Fibroblast of lung (primary cell): Measurements from ENCODE around the gene UTF1. TPM values are rescaled to one million over a fixed set of nuclear protein-coding genes. Genes with fewer than 3 reads are reported as not detected.

ENCODE experiments used
- DNase-seq, 2 donors: peaks; one replicate each; pipeline versions ENCODE4 v3.0.0 to v3.0.0-alpha.2; 2010; ENCODE audit warnings: low read depth in 2 of 2
- H2AFZ ChIP-seq: 2 replicates; pipeline ENCODE4 v1.5.1; 2012; ENCODE audit warnings: low read length, control low read depth, inconsistent platforms
- H3K27ac ChIP-seq: 2 replicates; pipeline ENCODE4 v1.5.1; 2011; ENCODE audit warnings: low read length, control low read depth; ENCODE audit not compliant: insufficient read depth
- H3K27me3 ChIP-seq: 2 replicates; pipeline ENCODE4 v1.5.1; 2011; ENCODE audit warnings: mild to moderate bottlenecking, low read length; ENCODE audit not compliant: control insufficient read depth, insufficient read depth
- H3K36me3 ChIP-seq: 2 replicates; pipeline ENCODE4 v1.5.1; 2011; ENCODE audit warnings: low read length; ENCODE audit not compliant: control insufficient read depth, insufficient read depth
- H3K4me1 ChIP-seq: 2 replicates; pipeline ENCODE4 v1.5.1; 2011; ENCODE audit warnings: low read length; ENCODE audit not compliant: control insufficient read depth, insufficient read depth; ENCODE audit errors: extremely low read depth
- H3K4me2 ChIP-seq: 2 replicates; pipeline ENCODE4 v1.5.1; 2011; ENCODE audit warnings: low read length, control low read depth; ENCODE audit not compliant: insufficient read depth; ENCODE audit errors: extremely low read depth
- H3K4me3 ChIP-seq, 4 experiments: fragments of 200-600 bp in 1 of 4; sonication (generic) in 1 of 4; replicated peaks in 1 of 4; 2 replicates each; pipeline ENCODE4 v1.5.1; 2011 to 2016; ENCODE audit warnings: low read length in 4 of 4, low read depth in 3 of 4, mild to moderate bottlenecking in 3 of 4, control low read depth in 2 of 4, inconsistent platforms in 1 of 4, mixed read lengths in 1 of 4; ENCODE audit not compliant: insufficient read depth in 1 of 4; ENCODE audit errors: control extremely low read depth in 1 of 4
- H3K79me2 ChIP-seq: 2 replicates; pipeline ENCODE4 v1.5.1; 2012; ENCODE audit warnings: mild to moderate bottlenecking, low read length, inconsistent platforms; ENCODE audit not compliant: control insufficient read depth, insufficient read depth
- H3K9ac ChIP-seq: 2 replicates; pipeline ENCODE4 v1.5.1; 2011; ENCODE audit warnings: mild to moderate bottlenecking, low read length, control low read depth; ENCODE audit not compliant: insufficient read depth
- H3K9me3 ChIP-seq: 2 replicates; pipeline ENCODE4 v1.5.1; 2012; ENCODE audit warnings: low read depth, low read length; ENCODE audit not compliant: control insufficient read depth, insufficient read depth
- H4K20me1 ChIP-seq: 2 replicates; pipeline ENCODE4 v1.5.1; 2011; ENCODE audit warnings: low read length; ENCODE audit not compliant: control insufficient read depth, insufficient read depth; ENCODE audit errors: extremely low read depth
- EZH2 ChIP-seq: IDR thresholded peaks from 2 replicates; pipeline ENCODE4 v1.5.1; 2012; ENCODE audit warnings: low read length, control low read depth, mild to moderate bottlenecking; ENCODE audit errors: missing control alignments
- polyA plus RNA-seq, 2 donors: library from polyadenylated mRNA; depleted of rRNA in 1 of 2; stranded (reverse) in 1 of 2; unstranded in 1 of 2; fragments of >200 nt; gene quantifications; 2 replicates each; pipeline ENCODE4 v1.2.1, GENCODE V29; 2011 to 2012; ENCODE audit warnings: missing spikeins in 1 of 2
- total RNA-seq: library from RNA; depleted of rRNA; stranded (reverse); fragments of >200 nt; gene quantifications from 2 replicates; pipeline ENCODE4 v1.2.1, GENCODE V29; 2014
- TF ChIP-seq, protein P1 (sequence below), 2 donors: IDR thresholded peaks in 1 of 2; conservative IDR thresholded peaks in 1 of 2; 1 replicate in 1 of 2; 2 replicates in 1 of 2; pipeline ENCODE4 v1.5.1; 2011 to 2012; ENCODE audit warnings: low read length in 2 of 2, control low read depth in 1 of 2, inconsistent platforms in 1 of 2, low read depth in 1 of 2, mild to moderate bottlenecking in 1 of 2

Gene UTF1
- total and polyA plus RNA-seq, 2 donors (not counting 1 experiment from before 2014, with no cell fraction given) = not detected

- Histone ChIP-seq H3K4me1 (no peaks in the 10 kb centered on the region), H3K27ac (no peak overlapping the region), H3K9ac (no peak overlapping the region), H3K36me3 (no peaks in the 10 kb centered on the region), H3K9me3 (peaks cover 3% of the 10 kb centered on the region), H3K4me2 (no peak overlapping the region), H2AFZ (no peak overlapping the region), H3K27me3 (no peaks in the 10 kb centered on the region), H3K4me3 (no peak overlapping the region), H4K20me1 (no peaks in the 10 kb centered on the region), H3K79me2 (no peaks in the 10 kb centered on the region)
- DNase-seq = no peak
- TF ChIP-seq, protein P1, sequence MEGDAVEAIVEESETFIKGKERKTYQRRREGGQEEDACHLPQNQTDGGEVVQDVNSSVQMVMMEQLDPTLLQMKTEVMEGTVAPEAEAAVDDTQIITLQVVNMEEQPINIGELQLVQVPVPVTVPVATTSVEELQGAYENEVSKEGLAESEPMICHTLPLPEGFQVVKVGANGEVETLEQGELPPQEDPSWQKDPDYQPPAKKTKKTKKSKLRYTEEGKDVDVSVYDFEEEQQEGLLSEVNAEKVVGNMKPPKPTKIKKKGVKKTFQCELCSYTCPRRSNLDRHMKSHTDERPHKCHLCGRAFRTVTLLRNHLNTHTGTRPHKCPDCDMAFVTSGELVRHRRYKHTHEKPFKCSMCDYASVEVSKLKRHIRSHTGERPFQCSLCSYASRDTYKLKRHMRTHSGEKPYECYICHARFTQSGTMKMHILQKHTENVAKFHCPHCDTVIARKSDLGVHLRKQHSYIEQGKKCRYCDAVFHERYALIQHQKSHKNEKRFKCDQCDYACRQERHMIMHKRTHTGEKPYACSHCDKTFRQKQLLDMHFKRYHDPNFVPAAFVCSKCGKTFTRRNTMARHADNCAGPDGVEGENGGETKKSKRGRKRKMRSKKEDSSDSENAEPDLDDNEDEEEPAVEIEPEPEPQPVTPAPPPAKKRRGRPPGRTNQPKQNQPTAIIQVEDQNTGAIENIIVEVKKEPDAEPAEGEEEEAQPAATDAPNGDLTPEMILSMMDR (conservative IDR thresholded peaks at IDR 0.05 in 1 of 2, IDR thresholded peaks at IDR 0.05 in 1 of 2; ENCODE audit: low read depth in 1 of 2, low read length in 2 of 2) = no peak
- TF ChIP-seq EZH2 = no peak
Observed at GRCh38 chr10:133182791-133183645, 47.0 kb upstream of the UTF1 start.

- no peak for TF ChIP-seq EZH2
- TF ChIP-seq, protein P1 (conservative IDR thresholded peaks at IDR 0.05 in 1 of 2, IDR thresholded peaks at IDR 0.05 in 1 of 2; ENCODE audit: low read depth in 1 of 2, low read length in 2 of 2) = no peak
- no peak for DNase-seq
Observed at GRCh38 chr10:133183646-133184378, 46.2 kb upstream of the UTF1 start.

GRCh38 chr10:133184591-133185244, 45.3 kb upstream of the UTF1 start:
- Histone ChIP-seq H3K36me3 (no peaks in the 10 kb centered on the region), H3K9me3 (peaks cover 2% of the 10 kb centered on the region), H3K4me1 (no peaks in the 10 kb centered on the region), H3K79me2 (no peaks in the 10 kb centered on the region), H3K4me2 (no peak overlapping the region), H3K27ac (no peak overlapping the region), H3K9ac (no peak overlapping the region), H3K27me3 (no peaks in the 10 kb centered on the region), H4K20me1 (no peaks in the 10 kb centered on the region), H3K4me3 (no peak overlapping the region), H2AFZ (no peak overlapping the region)
- no peak for DNase-seq
- no peak for TF ChIP-seq EZH2
- TF ChIP-seq, protein P1 (conservative IDR thresholded peaks at IDR 0.05 in 1 of 2, IDR thresholded peaks at IDR 0.05 in 1 of 2; ENCODE audit: low read depth in 1 of 2, low read length in 2 of 2) = no peak

More at GRCh38 chr10:133183646-133184378, 46.2 kb upstream of the UTF1 start:
- peaks cover 2% of the 10 kb centered on the region for H3K9me3 ChIP-seq
- no peaks in the 10 kb centered on the region for H3K36me3 ChIP-seq
- H4K20me1 ChIP-seq = no peaks in the 10 kb centered on the region
- no peak overlapping the region for H3K9ac ChIP-seq
- no peak overlapping the region for H3K4me3 ChIP-seq
- no peaks in the 10 kb centered on the region for H3K79me2 ChIP-seq
- no peaks in the 10 kb centered on the region for H3K27me3 ChIP-seq
- no peak overlapping the region for H3K4me2 ChIP-seq
- no peak overlapping the region for H3K27ac ChIP-seq
- no peaks in the 10 kb centered on the region for H3K4me1 ChIP-seq
- no peak overlapping the region for H2AFZ ChIP-seq
